ENCODE measurements around the gene SERPINF2.
"Not testable (repeated sequence)": the region's sequence is repeated elsewhere in the genome, so short reads cannot be mapped to it uniquely, and the experiment has no call there.

The SERPINF2 gene

DNA sequence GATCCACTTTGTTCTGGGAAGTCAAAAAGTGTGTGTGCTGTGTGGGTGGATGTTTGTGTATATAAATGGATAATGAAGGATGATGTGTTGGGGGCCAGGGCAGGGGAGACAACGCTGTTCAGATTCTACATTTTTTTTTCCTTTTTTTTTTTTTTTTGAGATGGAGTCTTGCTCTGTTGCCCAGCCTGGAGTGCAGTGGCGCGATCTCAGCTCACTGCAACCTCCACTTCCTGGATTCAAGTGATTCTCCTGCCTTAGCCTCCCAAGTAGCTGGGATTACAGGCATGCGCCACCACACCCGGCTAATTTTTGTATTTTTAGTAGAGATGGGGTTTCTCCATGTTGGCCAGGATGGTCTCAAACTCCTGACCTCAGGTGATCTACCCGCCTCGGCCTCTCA lies 22.0 kb downstream of the SERPINF2 start:
- not testable (repeated sequence) for DNase-seq

DNA sequence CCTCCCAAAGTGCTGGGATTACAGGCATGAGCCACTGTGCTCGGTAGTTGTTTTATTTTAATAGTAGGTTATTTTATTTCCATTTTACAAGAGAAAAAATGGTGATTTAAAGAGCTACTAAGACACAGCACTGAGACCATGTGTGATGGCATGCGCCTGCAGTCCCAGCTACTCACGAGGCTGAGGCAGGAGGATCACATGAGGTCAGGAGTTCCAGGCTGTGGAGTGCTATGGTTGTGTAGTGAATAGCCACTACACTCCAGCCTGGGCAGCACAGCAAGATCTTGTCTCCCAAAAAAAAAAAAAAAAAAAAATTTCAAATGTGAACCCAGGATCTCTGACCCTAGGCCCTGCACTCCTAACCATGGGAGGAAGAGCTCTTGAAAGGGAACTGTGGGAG lies 22.9 kb downstream of the SERPINF2 start:
- DNase-seq: no peak

DNA sequence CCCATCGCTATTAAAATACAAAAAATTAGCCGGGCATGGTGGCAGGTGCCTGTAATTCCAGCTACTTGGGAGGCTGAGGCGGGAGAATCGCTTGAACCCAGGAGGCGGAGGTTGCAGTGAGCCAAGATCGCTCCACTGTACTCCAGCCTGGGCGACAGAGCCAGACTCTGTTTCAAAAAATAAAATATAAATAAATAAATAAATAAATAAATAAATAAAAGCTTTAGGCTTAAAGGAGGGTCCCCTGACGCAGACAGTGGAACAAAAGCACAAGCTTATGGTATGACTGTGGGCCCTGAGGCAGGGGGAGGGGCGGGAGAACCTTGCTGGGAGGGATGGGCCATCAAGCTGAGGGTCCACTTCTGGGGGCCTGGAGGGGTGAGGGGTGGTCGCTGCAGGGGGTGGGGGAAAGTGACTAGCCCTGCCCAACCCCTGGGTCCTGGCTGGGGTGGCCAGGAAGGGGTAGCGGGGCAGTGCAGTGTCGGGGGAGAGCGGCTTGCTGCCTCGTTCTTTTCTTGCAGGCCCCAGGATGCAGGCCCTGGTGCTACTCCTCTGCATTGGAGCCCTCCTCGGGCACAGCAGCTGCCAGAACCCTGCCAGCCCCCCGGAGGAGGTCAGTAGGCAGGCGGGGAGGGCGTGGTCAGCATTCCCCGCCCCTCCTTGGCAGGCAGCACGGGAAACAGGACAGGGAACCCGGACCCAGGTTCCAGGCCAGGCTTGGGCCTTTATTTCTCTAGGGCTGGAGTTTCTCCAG lies 23.9 kb downstream of the SERPINF2 start:
- DNase-seq: no peak

DNA sequence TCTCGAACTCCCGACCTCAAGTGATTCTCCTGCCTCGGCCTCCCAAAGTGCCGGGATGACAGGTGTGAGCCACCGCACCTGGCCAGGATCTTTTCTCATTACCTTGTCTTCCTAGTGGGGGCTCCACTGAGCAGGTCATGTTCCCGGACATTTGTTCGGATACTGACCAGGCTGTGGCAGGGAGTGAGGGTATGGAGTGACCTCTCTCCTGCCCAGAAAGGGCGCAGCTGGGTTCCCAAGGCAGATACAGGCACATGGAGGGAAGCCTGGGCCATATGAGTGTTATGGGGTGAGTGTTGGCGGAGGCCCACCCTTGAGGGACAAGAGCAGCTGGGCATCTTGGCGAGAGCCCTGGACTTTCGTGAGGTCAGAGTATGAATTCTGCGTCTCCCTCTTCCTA lies 24.7 kb downstream of the SERPINF2 start:
- no peak for DNase-seq

DNA sequence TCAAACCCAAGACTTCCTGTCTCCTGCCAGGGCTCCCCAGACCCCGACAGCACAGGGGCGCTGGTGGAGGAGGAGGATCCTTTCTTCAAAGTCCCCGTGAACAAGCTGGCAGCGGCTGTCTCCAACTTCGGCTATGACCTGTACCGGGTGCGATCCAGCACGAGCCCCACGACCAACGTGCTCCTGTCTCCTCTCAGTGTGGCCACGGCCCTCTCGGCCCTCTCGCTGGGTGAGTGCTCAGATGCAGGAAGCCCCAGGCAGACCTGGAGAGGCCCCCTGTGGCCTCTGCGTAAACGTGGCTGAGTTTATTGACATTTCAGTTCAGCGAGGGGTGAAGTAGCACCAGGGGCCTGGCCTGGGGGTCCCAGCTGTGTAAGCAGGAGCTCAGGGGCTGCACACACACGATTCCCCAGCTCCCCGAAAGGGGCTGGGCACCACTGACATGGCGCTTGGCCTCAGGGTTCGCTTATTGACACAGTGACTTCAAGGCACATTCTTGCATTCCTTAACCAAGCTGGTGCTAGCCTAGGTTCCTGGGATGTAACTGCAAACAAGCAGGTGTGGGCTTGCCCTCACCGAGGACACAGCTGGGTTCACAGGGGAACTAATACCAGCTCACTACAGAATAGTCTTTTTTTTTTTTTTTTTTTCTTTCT lies 27.3 kb downstream of the SERPINF2 start:
- DNase-seq: no peak

DNA sequence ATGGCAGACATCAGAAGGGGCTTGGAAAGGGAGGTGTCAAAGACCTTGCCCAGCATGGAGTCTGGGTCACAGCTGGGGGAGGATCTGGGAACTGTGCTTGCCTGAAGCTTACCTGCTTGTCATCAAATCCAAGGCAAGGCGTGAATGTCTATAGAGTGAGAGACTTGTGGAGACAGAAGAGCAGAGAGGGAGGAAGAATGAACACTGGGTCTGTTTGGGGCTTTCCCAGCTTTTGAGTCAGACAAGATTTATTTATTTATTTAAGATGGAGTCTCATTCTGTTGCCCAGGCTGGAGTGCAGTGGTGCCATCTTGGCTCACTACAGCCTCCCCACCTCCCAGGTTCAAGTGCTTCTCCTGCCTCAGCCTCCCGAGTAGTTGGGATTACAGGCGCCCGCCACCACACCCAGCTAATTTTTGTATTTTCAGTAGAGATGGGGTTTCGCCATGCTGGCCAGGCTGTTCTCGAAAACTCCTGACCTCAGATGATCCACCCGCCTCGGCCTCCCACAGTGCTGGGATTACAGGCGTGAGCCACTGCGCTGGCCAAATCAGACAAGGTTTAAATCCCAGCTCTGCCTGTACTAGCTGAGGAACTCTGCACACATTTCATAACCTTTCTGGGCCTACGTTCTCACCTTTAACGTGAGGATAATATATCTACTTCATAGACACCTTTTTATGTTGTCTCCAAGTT lies 30.5 kb downstream of the SERPINF2 start:
- DNase-seq: not testable (repeated sequence)

DNA sequence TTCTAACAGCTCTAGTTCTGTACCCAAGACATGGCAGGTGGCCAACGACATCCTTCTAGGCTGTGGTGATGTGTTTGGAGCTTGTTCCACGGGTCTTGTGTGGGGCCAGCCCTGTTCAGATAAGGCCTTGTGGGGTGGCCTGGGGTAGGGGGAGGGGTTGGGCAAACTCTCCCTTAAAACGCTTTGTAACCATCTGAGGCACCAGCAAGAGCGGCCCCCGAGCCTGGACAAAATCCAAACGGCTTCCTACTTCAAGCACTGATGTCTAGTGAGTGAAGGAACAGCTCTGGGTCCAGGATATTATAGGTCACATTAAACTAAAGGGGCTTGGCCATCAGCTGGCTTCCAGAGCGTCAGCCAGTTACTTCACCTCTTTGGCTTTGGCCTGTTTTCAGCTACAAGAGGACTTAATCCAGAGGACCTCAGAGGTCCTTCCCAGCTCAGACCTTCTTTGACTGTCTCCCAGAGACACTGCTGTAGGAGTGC lies 31.1 kb downstream of the SERPINF2 start:
- DNase-seq: peak; percentile 85

DNA sequence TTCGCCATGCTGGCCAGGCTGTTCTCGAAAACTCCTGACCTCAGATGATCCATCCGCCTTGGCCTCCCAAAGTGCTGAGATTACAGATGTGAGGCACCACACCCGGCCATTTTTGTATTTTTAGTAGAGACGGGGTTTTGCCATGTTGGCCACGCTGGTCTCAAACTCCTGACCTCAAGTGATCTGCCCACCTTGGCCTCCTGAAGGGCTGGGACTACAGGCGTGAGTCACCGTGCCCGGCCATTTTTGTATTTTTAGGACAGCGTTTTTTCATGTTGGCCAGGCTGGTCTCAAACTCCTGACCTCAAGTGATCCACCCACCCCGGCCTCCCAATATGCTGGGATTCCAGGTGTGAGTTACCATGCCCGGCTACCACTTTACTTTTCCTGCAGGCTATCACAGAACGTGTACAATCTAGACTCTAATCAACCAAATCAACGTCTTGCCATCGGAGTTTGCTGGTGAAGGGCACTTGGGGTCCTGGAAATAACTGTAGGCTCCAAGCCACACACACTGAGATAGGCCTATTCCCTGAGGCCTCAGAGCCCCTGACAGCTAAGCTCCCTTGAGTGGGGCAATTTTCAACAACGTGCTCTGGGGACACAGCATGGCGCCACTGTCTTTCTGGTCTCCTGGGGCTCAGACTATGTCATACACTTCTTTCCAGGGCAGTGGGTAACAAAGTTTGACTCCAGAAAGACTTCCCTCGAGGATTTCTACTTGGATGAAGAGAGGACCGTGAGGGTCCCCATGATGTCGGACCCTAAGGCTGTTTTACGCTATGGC lies 31.9 kb downstream of the SERPINF2 start:
- no peak for DNase-seq

DNA sequence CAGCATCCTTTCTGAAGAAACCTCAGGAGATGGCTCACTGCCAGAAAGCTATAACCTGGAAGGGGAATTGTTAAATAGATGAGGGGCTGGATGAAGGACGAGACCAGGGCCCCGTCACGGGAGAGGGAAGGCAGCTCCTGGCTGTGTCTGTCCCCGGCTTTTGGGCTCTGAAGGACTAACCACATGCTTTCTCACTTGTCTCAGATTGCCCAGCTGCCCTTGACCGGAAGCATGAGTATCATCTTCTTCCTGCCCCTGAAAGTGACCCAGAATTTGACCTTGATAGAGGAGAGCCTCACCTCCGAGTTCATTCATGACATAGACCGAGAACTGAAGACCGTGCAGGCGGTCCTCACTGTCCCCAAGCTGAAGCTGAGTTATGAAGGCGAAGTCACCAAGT lies 33.7 kb downstream of the SERPINF2 start:
- no peak for DNase-seq

DNA sequence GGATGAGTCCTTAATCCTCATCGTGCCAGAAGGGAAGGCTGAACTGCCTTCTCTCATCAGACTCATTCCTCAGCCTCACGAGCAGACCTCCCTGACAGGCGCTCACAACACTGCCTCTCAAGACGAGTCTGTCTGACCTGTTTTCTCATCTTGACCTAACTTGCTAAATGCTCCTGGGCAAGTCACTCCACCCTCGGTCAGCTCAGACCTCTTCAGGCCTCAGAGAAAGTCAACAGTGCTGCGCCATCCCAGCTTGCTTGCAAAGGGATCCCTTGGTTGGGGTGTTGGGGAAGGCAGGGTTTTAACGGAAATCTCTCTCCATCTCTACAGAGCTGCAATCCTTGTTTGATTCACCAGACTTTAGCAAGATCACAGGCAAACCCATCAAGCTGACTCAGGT lies 34.2 kb downstream of the SERPINF2 start:
- DNase-seq: no peak

DNA sequence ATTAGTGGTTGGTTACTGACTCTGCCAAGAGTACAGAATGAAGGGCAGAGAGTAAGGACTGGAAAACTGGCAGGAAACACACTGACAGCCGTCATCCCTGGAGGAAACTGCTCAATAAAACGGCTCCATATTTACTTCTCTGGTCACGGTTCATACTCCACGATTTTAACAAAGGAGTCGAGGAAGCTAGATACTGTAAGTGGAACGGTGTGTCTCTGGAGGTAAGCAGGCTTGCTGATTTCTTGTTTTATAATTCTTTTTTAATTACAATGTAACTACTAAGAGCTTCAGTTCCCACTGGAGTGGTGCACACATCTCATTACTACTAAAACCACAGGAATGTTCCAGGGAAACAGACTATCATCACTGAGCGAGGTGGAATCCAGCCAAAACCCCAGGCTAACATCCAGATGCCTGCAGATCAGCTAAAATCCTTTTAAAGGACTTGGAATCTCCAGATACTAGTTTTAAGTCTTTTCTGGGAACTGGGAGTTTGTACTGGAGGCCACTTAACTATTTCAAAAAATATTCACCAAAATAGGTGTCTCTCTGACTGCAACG lies 37.0 kb downstream of the SERPINF2 start:
- DNase-seq: no peak

DNA sequence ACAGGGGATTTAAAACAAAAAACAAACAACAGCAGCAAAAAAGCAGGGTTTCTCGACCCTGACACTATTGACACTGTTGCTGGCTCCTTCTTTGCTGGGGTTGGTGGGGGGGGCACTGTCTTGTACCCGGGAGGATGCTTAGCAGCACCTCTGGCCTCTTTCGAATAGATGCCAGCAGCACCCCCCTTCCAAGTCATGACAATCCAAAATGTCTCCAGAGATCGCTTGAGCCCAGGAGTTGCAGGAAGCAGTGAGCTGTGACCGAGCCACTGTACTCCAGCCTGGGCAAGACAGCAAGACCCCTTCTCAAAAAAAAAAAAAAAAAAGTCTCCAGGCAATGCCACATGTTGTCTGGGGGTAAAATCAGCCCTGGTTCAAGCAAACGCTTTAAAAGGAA lies 39.5 kb downstream of the SERPINF2 start:
- DNase-seq: no peak

DNA sequence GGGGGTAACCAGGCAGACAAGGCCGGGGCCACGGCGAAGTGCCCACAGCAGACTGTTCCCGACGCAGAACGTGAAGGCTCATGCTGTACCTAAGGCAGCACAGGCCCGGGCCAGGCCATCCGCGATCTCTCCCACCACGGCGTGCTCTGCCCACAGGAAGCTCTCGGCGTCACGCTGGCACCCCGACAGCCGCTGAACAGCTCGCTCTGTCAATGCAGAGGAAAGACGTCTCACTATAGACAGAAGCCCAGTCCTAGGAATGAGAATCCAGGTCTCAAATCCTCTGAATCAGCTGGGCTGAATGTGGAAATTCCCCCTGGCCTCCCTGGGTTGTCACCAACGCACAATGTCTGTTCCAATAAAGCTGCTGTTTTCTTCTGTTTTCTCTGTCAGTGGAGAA lies 40.6 kb downstream of the SERPINF2 start:
- no peak for DNase-seq

DNA sequence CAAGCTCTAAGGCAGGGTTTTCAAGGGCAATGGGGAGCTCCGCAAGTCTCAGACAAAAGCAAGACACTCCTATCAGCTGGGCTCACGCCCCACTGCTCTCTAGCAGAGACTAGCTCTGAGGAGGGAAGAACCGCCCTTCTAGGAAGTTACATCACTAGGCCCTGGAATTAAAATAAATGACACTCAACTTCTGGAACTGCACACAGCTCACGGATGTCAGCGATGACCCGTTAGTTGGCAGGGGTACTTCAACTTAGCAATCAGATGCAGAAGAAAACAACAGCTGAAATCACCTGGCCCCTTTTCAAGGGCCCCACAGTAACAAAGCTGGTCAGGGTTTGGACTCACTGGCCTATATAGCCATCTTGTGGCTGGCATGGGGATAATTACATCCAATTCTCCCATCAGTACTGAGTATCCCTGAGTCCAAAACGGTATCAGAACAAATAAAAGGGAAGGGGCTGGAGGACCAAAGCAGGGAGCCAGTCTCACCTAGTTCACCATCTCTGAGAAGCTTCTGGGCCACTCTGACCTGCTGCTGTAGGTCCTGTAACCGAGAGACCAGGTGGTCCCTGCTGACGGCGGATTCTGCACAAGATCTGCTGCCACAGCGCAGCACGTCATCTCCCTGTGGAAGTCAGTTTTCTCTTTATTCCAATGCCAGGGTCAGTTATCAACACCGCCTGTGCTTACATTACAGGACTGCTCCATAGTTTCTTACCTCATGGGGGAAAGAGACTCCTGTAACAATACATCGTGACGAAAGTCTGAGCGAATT lies 41.4 kb downstream of the SERPINF2 start:
- peak; percentile 79 for DNase-seq

DNA sequence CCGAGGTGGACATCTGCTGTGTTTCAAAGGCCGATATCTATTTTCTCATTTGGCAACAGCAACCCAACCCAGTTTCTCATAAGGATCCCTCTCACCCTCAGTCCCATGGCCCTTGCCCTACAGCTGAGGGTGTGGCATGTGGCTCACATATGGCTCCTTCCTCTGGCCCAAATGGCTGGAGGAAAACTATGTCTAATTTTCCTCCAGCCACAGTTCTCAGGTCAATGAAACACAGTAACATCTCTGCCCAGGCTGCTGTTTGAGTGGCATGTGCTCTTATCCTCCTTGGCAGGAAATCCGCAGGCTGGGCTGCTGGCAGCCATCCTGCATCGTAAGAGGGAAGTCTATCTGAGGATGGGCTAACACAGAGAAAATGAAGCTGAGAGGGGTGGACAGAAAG lies 43.3 kb downstream of the SERPINF2 start:
- peak; percentile 42 for DNase-seq

DNA sequence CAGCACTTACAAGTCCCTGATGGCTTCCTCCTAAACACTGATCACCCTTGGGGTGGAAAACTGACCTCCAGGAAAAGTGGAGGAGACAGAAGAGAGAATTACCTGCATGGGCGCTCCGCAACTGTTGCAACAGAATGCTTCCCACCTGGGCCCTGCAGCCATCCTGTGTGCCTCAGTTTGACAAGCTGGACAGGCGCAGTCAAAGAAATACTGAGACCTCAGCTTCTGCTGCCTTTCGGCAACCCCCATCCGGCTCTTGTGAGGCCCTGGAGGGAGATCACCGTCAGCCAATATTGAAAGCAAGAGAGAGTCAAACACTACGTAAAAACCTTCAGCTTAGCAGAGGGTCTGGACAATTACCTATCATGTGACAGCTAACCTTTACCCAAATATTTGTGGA lies 44.0 kb downstream of the SERPINF2 start:
- DNase-seq: no peak

DNA sequence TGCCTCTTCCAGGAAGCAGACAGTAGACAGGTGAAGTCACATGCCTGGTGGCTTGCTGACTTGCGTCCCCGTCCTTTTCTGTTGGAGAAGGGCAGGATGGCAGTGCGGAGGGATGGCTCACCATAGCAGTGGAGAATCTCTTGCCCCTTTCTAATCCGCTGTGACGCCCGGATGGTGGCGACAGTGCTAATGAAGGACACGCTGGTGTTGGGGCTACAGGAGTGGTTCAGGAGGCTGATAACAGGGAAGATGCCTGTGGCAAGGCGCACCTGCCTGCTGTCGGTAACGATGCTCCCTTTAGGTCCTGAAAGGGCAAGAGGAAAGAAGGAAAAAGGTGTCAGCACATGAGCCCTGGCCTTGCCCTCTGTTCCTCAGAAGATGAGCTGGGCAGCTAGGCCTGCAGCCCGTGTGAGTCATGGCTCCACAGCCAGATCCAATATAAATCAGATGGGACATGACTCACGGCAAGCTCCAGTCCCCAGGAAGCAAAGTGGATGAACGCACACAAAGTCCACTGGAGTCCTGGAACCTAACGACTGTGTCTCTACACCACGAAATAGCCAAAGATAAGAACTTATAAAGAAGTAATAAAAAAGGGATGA lies 44.7 kb downstream of the SERPINF2 start:
- no peak for DNase-seq

DNA sequence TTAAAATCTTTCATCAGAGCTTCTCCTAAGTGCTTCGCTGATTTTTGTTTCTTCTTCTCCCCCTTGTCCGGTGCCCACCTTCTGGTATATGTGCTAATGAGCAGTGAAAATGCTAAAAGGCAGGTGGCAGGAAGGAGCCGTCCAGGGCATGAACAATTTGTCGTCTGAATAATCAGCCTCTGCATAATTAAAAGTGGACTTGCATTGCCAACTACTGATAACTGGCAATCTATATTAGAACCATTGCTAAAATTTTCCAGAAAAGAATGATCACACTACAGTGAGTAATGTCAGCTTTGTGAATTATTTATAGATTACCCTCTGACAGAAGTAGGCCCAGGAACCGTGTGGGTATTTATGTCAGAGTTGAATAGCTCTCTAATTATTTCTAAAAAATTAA lies 47.3 kb downstream of the SERPINF2 start:
- DNase-seq: no peak

DNA sequence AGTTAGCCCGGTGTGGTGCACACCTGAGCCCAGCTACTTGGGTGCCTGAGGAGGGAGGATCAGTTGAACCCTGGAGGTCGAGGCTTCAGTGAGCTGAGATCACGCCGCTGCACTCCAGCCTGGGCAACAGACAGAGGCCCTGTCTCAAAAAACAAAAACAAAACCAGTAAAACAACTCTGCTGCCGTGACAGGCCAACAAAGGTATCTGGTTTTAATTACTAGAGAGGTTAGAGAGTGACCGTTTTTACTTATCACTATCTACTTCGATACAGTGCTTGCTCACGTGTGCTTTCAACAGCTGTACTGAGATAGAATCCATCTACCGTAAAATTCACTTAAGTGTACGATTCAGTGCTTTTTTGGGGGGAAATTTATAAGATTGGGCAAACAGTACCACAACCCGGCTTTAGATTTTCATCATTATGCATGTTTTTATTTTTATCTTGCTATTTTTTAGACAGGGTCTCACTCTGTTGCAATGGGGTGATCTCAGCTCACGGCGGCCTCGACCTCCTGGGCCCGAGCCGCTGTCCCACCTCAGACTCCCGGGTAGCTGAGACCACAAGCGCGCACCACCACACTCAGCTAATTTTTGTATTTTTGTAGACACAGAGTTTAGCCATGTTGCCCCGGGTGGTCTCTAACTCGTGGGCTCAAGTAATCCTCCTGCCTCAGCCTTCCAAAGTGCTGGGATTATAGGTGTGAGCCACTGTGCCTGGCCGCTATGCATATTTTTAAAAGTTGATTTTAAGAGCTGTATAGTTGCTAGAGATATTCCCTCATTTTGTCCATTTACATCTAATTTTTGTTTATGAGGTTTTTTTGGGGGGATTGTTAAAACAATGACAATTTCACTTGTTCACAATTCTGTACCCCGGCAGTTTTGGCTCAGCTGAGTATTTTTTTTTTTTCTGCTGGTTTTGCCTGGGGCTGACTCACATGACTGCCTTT lies 50.1 kb downstream of the SERPINF2 start:
- DNase-seq: no peak

DNA sequence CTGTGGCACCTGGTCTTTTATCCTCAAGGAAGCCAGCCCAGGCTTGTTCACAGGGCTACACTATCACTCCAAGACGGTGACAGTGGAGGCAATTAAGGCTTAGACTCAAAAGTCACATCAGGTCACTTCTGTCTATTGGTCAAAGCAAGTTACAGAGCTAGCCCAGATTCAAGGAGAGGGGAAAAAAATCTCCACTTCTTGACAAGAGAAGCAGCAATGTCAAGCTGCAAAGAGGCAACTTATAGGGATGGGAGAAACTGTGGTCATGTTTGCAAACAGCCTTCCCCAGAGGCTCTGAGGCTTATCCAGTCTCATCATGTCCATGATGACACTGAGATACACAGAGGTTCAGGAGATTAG lies 50.8 kb downstream of the SERPINF2 start:
- no peak for DNase-seq
